GM12874 (cell line): ENCODE results near the gene CLSTN3.

Source experiments
- TF ChIP-seq, protein P1 (sequence below): IDR thresholded peaks from 2 replicates; pipeline ENCODE4 v1.5.1; 2011; ENCODE audit warnings: low read depth, mild to moderate bottlenecking, control low read depth, low read length, moderate library complexity; ENCODE audit not compliant: insufficient read depth

CLSTN3 gene

DNA sequence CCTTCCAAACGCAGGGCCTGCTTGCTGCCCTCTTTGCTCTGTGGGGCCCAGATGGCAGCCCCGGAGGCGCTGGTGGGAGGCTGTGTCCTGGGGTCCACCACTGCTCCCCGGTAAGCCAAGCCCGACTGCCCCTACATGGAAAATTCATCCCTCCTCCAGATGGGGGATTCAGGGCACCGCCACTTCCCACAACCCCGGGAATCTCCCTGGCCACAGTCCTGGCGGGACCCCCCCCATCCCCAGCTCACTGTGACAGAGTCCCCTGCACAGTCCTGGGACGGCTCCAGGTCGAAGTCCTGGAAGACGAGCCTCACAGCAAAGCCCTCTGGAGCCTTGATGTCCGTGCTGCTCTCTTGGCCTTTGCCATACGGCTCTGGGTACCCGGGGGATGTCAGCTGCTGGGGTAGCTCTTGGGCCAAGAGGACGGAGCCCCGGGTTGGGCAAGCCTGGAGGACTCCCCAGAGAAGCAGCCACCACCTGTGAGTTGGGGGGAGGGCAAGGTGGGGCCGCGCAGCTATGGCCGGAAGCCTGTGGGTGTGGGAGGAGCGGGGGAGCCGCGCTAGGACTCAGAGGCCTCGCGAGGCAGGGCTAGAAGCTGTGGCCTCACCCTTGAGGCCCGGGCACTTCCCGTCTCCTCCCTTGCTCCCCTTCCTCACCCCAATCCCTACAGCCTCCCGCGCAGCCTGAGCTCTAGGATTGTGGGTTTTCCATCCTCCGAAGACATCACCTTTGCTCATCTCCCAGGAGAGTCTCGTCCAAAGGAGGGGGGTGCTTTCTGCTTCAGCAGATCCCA is 22.0 kb upstream of the CLSTN3 start:
- TF ChIP-seq, protein P1, sequence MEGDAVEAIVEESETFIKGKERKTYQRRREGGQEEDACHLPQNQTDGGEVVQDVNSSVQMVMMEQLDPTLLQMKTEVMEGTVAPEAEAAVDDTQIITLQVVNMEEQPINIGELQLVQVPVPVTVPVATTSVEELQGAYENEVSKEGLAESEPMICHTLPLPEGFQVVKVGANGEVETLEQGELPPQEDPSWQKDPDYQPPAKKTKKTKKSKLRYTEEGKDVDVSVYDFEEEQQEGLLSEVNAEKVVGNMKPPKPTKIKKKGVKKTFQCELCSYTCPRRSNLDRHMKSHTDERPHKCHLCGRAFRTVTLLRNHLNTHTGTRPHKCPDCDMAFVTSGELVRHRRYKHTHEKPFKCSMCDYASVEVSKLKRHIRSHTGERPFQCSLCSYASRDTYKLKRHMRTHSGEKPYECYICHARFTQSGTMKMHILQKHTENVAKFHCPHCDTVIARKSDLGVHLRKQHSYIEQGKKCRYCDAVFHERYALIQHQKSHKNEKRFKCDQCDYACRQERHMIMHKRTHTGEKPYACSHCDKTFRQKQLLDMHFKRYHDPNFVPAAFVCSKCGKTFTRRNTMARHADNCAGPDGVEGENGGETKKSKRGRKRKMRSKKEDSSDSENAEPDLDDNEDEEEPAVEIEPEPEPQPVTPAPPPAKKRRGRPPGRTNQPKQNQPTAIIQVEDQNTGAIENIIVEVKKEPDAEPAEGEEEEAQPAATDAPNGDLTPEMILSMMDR, result no peak

- TF ChIP-seq, protein P1, result peak; percentile 97
These were observed 21.2 kb upstream of the CLSTN3 start, which contains the start of gene C1RL for GRCh38 chr12:7108796-7109571. TSS of gene C1RL (minus strand) at chr12:7109214. CDS start at chr12:7109180, 34 bp downstream.

- TF ChIP-seq, protein P1, result no peak
These were observed 20.6 kb upstream of the CLSTN3 start for GRCh38 chr12:7109572-7109920.

DNA sequence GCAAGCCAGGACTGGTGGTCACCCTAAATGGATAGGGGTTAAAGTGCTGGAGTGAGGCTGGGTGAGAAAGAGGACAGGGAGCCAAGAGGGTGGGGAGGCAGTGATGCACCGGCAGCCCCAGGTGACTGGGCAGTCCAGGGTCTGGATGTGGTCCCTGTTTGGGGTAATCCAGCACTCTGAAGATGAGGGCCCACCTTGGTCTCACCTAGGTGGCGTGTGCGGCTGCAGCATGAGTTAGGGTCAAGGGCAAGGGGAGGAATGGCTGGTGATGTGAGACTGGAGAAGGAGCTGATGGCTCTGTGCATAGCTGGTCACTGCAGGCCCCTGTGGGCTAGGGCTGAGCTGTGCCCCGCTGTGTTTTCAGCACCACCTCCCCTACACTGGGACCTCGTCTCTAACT is 19.5 kb upstream of the CLSTN3 start:
- TF ChIP-seq, protein P1, result no peak

- TF ChIP-seq, protein P1, result no peak
These were observed 18.1 kb upstream of the CLSTN3 start for GRCh38 chr12:7112041-7112440.

DNA sequence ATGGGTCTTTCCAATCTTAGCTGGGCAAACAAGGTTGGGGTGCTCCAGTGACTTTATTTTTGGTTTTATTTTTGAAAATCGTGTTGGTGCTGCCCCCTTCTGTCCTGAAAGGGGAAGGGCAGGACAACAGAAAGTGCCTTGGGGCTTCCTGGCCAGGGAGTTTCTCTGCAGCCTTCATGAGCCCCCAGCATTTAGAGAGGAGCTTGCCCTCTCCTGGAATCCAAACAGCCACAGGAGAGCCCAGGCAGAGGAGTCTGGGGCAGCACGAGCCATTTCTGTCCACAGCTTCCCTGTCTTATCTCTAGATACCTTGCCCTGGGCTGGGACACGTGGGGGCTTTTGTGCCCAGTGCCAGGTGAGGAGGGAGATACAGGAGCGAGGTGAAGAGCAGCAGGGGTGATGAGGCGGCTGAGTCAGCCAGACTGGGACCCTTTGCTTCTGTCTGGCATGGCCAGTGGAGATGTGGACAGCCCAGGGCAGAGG is 16.7 kb upstream of the CLSTN3 start:
- TF ChIP-seq, protein P1, result peak; percentile 80

- TF ChIP-seq, protein P1, result no peak
These were observed 16.2 kb upstream of the CLSTN3 start for GRCh38 chr12:7114008-7114407.
